SIG-M5 (cell line): ENCODE results near the gene TMEM132A.

ENCODE experiments used
- DNase-seq: peaks from one replicate; lab custom pipeline; 2025; lab: John Stamatoyannopoulos, UW

Gene TMEM132A

GRCh38 chr11:60939301-60939700 is 15.0 kb downstream of the TMEM132A start:
- DNase-seq, result no peak

GRCh38 chr11:60939855-60940254 is 15.6 kb downstream of the TMEM132A start:
- DNase-seq, result no peak

DNA sequence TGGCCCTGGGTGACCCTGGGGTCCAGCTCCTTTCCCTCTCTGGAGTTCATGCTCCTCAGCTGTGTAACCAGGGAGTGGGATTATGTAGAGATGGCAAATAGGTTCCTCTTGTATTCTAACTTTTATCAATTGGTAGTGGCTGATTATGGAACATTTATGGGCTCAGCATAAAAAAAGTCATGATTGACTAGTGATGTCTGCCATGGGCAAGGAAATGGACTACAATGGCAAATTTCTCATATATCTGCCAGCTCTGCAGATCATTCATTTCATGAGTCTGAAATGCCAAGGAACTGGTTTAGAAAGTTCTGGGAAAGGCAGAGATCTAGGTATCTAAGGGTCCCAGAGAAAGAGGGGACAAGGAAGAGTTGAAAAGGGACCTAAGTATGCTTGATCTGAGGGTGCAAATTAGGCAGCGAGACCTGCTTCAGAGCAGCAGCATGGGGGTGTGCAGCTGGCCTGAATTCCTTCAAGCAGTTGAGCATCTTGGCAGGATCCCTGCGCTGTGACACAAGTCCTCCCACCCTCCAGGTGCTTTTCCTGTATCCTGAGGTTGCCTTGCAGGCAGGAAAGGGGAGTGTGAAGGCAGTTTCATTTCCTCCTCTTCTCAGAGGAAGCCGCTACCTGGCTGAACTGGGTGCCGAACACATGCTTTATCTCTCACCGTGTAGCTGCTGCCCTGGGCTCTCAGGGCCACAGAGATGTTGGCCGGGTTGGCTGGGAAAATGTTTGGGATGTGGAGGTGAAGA is 17.3 kb downstream of the TMEM132A start:
- DNase-seq, result no peak

GRCh38 chr11:60942219-60942618 is 18.0 kb downstream of the TMEM132A start:
- DNase-seq, result no peak

GRCh38 chr11:60942970-60943565 is 18.8 kb downstream of the TMEM132A start:
- DNase-seq, result no peak

DNA sequence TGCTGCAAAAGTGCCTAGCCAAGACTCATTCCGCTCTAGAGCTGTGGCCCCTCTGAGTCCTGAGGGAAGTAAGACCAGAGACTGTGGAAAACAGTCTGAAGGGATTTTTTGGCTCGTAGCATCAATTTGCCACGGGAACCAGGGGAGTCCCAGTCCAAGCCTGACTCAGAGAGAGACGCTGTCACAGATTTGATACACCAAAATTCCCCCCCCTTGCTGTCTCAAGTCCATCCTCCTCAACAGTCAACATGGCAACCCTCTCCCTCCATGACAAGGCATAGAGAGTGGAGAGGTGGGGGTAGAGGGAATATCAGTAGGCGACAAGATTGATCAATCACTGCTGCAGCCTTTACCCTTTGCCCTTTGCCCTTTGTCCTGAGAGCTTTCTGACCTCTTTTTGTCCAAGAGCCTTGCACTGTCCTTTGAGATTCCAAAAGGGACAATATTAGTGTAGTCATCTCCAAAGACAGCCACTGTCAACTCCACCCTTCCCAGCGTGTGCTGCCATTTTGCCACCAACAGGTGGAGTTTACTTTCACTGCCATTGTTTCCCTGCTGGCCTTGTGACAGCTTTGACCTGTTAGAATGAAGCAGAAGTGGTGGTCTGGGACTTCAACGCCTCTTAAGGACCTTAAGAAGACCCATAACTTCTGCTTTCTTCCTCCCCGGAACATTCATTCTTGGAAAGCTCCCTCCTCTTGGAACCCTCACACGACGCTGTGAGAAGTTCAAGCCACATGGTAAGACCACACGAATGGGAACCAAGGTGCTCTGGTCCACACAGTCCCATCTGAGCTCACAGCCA is 20.4 kb downstream of the TMEM132A start:
- no peak for DNase-seq

- no peak for DNase-seq
Observed at GRCh38 chr11:60945295-60945667, 21.0 kb downstream of the TMEM132A start.

GRCh38 chr11:60946601-60947264 is 22.5 kb downstream of the TMEM132A start:
- no peak for DNase-seq

DNA sequence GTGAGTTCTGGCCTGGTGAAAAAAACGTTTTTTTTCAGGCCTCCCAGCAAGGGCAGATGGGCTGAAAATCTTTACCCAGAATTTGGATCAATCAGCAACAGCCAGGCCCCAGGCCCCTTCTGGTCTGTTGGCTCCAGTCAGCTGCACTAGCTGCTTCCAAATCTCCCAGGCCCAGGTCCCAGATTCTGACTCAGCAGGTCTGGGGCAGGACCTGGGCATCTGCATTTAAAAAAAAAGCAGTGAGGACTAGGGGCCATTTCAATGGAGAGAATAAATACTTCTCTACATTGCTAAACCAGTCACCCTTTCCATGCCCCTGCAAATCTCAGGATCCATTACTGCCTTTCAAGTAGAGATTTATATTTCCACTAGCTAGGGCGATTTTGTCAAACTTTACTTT is 23.4 kb downstream of the TMEM132A start:
- DNase-seq, result no peak

DNA sequence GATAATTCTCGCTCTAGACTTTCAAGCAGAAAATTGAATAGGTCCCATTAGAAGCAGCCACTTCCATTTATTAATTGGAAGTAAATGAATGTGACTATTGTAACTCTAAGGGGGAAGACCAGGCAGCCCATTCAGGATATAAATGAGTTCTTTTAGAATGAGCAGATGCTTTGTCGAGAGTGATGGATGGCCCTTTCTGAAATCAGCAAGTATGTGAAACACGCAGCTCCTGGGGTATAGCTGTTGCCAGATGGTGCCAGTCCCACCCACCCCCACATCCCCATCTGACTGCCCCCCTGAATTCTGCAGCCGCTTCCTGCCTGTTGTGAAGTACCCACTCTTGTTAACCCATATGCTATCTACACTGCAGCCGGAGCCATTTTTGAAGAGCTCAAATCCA is 24.0 kb downstream of the TMEM132A start:
- DNase-seq, result no peak

- DNase-seq, result no peak
Observed at GRCh38 chr11:60950024-60950423, 25.8 kb downstream of the TMEM132A start.

- DNase-seq, result no peak
Observed at GRCh38 chr11:60950933-60951605, 26.8 kb downstream of the TMEM132A start.

GRCh38 chr11:60951606-60951903 is 27.3 kb downstream of the TMEM132A start:
- no peak for DNase-seq

GRCh38 chr11:60951904-60952741 is 27.9 kb downstream of the TMEM132A start, which contains the start of gene SLC15A3:
Gene SLC15A3 (minus strand): TSS chr11:60952176. CDS start chr11:60951551, 625 bp downstream.
- DNase-seq, result peak; percentile 57

DNA sequence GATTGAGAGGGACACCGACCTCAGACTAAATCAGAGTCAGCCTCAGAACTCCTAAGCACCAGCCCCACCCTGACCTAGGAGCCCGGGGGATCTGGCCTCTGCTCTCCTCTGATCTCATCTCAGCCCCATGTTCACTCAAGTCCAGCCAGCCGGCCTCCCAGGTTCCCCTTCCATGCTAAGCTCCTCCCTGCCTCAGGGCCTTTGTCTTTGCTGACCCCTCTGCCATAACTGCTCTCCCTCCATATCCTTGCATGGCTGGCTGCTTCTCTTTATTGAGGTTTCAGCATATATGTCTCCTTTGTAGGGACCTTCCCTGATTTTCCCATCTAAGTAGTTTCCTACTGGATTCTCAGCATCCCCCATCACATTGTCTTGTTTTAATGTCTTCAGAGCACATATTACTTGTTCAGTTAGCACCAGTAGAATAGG is 28.5 kb downstream of the TMEM132A start:
- DNase-seq, result no peak

DNA sequence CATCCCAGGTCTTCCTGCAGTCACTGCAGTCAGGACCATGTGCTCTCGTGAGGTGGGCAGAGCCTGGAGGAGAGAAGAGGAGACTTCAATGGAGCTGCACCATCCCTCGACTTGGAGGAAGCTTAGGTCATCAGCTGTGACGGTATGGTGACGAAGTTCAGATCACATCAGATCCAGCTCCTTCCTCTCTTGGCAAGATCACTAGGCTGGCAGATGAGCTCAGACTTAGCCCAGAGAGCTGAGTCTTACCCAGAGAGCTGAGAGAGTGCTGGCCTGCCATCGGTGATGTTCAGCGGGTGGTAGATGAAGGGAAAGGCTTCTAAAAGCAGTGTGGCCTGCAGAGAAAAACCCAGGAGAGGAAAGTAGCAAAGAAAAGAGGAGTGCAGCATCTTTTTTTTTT is 29.5 kb downstream of the TMEM132A start:
- DNase-seq, result no peak

DNA sequence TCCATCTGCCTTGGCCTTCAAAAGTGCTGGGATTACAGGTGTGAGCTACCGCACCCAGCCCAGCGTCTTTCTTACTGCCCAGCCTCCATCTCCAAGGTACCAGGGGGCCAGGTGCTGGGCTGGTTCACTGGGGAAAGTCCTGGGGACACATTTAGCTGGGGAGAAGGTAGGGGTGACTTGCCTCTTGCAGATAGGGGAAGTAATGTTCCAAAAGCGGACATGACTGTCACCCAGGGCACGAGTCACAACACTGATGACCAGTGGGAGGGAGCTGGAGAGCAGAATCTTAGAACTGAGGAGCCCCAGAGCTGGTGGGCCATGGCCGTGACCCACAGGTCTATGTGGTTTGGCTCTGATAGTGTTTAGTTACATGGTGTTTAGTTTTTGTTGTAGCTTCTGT is 30.2 kb downstream of the TMEM132A start:
- no peak for DNase-seq

DNA sequence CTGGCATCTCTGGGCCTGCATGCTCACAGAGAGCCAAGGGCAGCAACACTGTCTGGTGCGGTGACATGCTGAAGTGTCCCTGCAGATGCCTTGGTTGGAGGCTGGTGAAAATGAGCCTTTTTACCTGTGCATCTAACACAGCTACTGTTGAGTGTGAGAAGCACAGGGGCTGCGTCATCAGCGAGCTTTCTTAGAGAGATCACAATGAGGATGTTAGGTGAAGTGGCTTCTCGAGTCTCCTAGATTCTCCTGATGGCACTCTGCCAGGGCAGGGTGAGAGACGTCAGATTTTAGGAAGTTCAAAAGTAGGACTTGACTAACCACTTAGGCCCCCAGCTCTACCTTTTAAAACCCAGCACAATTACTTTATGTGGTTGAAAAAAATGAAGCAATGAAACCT is 31.3 kb downstream of the TMEM132A start:
- no peak for DNase-seq

- no peak for DNase-seq
Observed at GRCh38 chr11:60957188-60957587, 32.9 kb downstream of the TMEM132A start.

DNA sequence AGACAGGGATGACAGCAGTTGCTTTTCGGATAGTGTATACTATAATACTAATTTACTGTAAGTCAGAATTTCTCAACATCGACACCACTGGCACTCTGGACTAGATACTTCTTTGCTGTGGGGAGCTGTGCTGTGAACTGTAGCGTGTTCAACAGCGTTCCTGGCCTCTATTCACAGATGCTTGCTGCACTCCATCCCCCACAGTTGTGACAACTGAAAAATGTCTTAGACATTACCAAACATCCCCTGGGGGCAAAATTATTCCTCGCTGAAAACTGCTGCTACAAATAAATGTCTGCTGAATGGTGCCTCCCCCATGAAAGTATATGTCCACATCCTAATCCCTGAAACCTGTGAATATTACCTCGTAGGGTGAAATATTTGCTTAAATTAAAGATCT is 35.2 kb downstream of the TMEM132A start:
- DNase-seq, result no peak

DNA sequence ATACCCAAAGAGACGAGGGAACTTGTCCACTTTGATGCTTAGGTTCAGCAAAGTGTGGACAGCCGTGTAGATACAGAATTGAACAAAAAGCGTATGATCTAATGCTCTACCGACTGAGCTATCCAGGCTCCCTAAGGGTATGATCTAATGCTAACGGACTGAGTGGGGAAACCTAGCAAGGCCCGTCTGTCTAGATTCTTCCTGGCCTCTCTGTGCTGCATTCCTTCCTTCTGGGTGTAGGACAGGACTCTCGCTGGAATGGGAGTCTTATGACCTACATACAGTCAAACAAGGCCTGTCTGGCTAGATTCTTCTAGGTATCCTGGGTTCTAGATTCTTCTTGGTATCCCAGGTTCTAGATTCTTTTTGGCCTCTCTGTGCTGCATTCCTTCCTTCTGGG is 36.1 kb downstream of the TMEM132A start:
- DNase-seq, result no peak
